ENCODE results near the gene PRPF4. TPM values are rescaled to one million over a fixed set of nuclear protein-coding genes. Genes with fewer than 3 reads are reported as not detected.

PRPF4 gene
- total and polyA plus RNA-seq, 7 donors = 10.9 to 33.4 (median 20.3) TPM

- no peaks in the 10 kb centered on the region for H3K27me3 ChIP-seq (ENCODE audit: insufficient read depth in 3 of 3, low read length in 2 of 3)
- H3K4me1 ChIP-seq = no peaks in the 10 kb centered on the region
- intact Hi-C loops (cut with DNase I) = no loop called here
- WGBS, 3 donors = 85 to 100% (median 96%) methylated on average over 1 of the region's 1 CpG
- H3K36me3 ChIP-seq (ENCODE audit: insufficient read depth in 1 of 2, low read depth in 1 of 2) = peaks cover 9 to 75% of the 10 kb centered on the region in 2 donors
- DNase-seq = no peak
- no peak for ATAC-seq
- H3K4me3 ChIP-seq = no peak overlapping the region
- H3K27ac ChIP-seq = no peak overlapping the region
- H3K9me3 ChIP-seq = no peaks in the 10 kb centered on the region
- no peak for TF ChIP-seq CTCF (IDR thresholded peaks at IDR 0.05)
These were observed 13.4 kb upstream of the PRPF4 start for GRCh38 chr9:113261917-113262671.

GRCh38 chr9:113266174-113266573 is 9.3 kb upstream of the PRPF4 start:
- ATAC-seq = no peak
- no peak for TF ChIP-seq CTCF (IDR thresholded peaks at IDR 0.05)
- DNase-seq = no peak
- Histone ChIP-seq H3K27me3 (ENCODE audit: insufficient read depth in 3 of 3, low read length in 2 of 3) (no peaks in the 10 kb centered on the region), H3K27ac (no peak overlapping the region), H3K9me3 (no peaks in the 10 kb centered on the region), H3K4me3 (no peak overlapping the region), H3K4me1 (no peaks in the 10 kb centered on the region), H3K36me3 (ENCODE audit: insufficient read depth in 1 of 2, low read depth in 1 of 2) (peaks cover 13 to 74% of the 10 kb centered on the region in 2 donors)
- intact Hi-C loops (cut with DNase I) = no loop called here
- 64 to 72% (median 68%) methylated on average over 3 of the region's 3 CpGs for WGBS, 3 donors

GRCh38 chr9:113267911-113268566 is 7.4 kb upstream of the PRPF4 start:
- DNase-seq (no peak), ATAC-seq (no peak)
- 87 to 90% (median 88%) methylated on average over 4 of the region's 4 CpGs for WGBS, 3 donors
- no peak overlapping the region for H3K27ac ChIP-seq
- no peak overlapping the region for H3K4me3 ChIP-seq
- H3K36me3 ChIP-seq (ENCODE audit: insufficient read depth in 1 of 2, low read depth in 1 of 2) = peaks cover 14 to 74% of the 10 kb centered on the region in 2 donors
- TF ChIP-seq CTCF (IDR thresholded peaks at IDR 0.05) = no peak
- no peaks in the 10 kb centered on the region for H3K9me3 ChIP-seq
- peaks cover 5% of the 10 kb centered on the region for H3K4me1 ChIP-seq
- no peaks in the 10 kb centered on the region for H3K27me3 ChIP-seq (ENCODE audit: insufficient read depth in 3 of 3, low read length in 2 of 3)
- intact Hi-C loops (cut with DNase I) = no loop called here

GRCh38 chr9:113269355-113269754 is 6.1 kb upstream of the PRPF4 start:
- ATAC-seq = no peak
- intact Hi-C loops (cut with DNase I) = no loop called here
- Histone ChIP-seq H3K9me3 (no peaks in the 10 kb centered on the region), H3K4me1 (peaks cover 10% of the 10 kb centered on the region), H3K27ac (no peak overlapping the region), H3K4me3 (no peak overlapping the region), H3K36me3 (ENCODE audit: insufficient read depth in 1 of 2, low read depth in 1 of 2) (peaks cover 17 to 72% of the 10 kb centered on the region in 2 donors), H3K27me3 (ENCODE audit: insufficient read depth in 3 of 3, low read length in 2 of 3) (no peaks in the 10 kb centered on the region)
- no peak for DNase-seq
- TF ChIP-seq CTCF (IDR thresholded peaks at IDR 0.05) = no peak
- WGBS, 3 donors = 93 to 95% (median 94%) methylated on average over 2 of the region's 2 CpGs

Measured in psoas muscle (tissue), 8 donors.